GM10847 (cell line): ENCODE measurements around the gene OPN4.

Source experiments
- POLR2A ChIP-seq: IDR thresholded peaks from 2 replicates; pipeline ENCODE4 v1.6.1; 2011; ENCODE audit not compliant: insufficient read length; ENCODE audit errors: extremely low read depth

The OPN4 gene

GRCh38 chr10:86657011-86657395 lies 2.7 kb downstream of the OPN4 start:
- TF ChIP-seq POLR2A, result no peak

- no peak for TF ChIP-seq POLR2A
Measured at GRCh38 chr10:86657396-86658011, 3.2 kb downstream of the OPN4 start.

DNA sequence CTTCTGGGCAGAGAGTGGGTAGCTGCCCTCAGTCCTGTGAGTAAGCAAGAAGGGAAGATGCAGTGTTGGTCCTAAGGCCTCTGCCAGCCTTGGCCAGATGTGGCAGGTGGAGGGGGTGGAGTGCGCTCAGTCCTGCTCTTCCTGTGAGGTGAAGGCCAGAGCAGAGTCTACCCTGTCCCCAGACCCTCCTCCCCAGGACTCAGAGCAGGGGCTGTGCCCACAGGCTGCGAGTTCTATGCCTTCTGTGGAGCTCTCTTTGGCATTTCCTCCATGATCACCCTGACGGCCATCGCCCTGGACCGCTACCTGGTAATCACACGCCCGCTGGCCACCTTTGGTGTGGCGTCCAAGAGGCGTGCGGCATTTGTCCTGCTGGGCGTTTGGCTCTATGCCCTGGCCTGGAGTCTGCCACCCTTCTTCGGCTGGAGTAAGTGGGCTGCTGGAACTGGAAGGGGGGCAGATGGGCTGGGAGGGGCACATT lies 4.0 kb downstream of the OPN4 start:
- no peak for TF ChIP-seq POLR2A

DNA sequence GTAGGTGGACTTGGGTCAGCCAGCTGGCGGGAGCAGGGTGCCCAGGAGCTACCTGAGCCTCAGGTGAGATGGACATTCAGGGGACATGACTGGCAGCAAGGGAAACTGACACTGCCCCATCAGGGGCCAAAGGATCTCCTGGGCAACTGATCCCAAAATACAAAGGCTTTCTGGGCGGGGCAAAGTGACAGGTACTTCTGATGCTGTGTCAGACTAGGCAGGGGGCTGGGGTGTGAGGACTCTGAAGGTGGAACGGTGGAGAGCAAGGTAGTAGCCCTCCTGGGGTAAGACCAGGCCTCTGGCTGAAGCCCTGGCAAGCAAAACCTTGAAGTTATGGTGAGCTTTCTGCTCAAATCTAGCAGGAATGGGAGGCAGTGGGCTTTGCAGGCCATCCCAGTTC lies 4.4 kb downstream of the OPN4 start:
- TF ChIP-seq POLR2A, result no peak

- no peak for TF ChIP-seq POLR2A
Measured at GRCh38 chr10:86659161-86659691, 4.9 kb downstream of the OPN4 start.

DNA sequence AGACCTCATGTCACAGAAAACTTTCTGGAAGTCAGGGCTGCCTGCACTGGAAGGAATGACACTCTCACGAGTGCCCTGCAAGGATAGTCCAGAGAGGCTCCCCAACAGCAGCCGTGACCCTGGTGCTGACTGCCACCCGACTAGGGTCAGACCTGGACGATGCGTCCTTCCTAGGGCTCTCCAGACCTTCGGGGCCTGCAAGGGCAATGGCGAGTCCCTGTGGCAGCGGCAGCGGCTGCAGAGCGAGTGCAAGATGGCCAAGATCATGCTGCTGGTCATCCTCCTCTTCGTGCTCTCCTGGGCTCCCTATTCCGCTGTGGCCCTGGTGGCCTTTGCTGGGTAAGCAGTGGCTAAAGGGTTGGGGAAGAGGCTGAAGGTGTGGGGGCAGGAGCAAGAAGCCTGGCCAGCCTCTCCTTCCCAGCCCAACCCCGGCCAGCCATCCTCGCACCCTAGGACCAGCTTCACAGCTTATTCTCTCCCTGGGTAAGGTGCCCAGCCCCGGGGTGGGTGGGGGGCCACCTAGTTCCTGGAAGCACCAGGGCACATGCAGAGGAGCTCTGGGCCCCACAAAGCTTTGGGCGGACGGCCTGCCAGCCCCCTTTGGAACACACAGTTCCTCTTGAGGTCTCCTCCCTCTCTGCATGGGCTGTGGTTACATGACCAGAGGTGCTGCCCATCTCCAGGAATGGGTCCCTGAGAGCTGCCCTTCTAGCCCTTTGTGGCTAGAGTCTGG lies 5.5 kb downstream of the OPN4 start:
- no peak for TF ChIP-seq POLR2A

- no peak for TF ChIP-seq POLR2A
Measured at GRCh38 chr10:86661161-86662025, 7.0 kb downstream of the OPN4 start.

DNA sequence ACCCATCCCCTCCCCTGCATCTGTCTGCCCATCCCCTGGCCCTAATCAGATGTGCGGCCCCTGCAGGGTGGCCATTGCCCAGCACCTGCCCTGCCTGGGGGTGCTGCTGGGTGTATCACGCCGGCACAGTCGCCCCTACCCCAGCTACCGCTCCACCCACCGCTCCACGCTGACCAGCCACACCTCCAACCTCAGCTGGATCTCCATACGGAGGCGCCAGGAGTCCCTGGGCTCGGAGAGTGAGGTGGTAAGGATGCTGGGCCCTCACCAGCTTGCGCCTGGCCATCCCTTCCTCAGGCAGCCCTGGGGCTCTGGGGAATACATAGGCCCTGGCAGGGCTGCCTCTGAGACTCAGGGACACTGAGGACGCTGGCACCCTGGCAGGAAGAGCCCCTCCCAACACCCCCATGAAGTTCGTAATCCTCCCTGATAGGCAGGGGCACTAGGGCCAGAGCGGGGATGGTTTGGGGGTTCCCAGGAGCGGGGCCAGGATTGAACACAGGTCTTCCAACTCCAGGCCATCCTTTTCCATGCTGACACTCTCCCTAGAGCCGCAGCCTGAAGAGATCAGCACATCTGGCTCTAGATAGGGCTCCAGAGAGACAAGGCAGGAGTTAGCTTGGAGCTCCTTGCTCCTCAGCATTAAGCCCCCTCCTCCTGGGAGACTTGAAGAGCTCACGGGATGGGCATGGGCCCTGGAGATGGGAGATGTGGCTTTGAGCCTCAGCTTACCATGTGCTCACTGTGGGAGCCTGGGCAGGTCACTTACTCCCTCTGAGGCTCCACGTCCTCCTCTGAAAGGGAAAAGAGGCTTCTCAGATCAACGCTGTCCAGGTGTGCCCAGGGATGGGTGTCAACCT lies 8.1 kb downstream of the OPN4 start:
- no peak for TF ChIP-seq POLR2A

GRCh38 chr10:86663046-86663345 lies 8.6 kb downstream of the OPN4 start:
- TF ChIP-seq POLR2A, result no peak

- no peak for TF ChIP-seq POLR2A
Measured at GRCh38 chr10:86663576-86664339, 9.4 kb downstream of the OPN4 start.

GRCh38 chr10:86664341-86665217 lies 10.2 kb downstream of the OPN4 start:
- no peak for TF ChIP-seq POLR2A

DNA sequence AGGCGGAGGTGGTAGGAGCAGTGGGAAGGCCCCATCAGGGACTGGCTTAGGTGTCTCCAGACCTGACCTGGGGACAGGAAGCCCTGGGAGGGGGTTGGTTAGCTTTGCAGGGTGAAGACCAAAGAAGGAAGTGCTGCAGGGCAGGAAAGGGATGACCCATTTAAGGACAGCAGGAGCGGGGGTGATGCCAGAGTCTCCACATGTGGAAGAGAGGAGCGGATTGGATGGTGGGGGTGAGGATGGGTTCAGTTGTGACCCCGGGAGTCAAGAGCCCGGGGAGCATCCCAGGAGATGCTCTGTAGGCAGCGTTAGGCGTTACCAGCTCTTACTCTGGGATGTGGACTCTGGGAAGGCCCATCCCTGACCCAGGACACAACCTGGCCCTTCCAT lies 10.9 kb downstream of the OPN4 start:
- no peak for TF ChIP-seq POLR2A

- no peak for TF ChIP-seq POLR2A
Measured at GRCh38 chr10:86665868-86666267, 11.5 kb downstream of the OPN4 start.
